ENCODE results near the gene LDLRAD4.

Gene LDLRAD4

GRCh38 chr18:13392899-13393298, 174.3 kb downstream of the LDLRAD4 start:
- no peak for DNase-seq

DNA sequence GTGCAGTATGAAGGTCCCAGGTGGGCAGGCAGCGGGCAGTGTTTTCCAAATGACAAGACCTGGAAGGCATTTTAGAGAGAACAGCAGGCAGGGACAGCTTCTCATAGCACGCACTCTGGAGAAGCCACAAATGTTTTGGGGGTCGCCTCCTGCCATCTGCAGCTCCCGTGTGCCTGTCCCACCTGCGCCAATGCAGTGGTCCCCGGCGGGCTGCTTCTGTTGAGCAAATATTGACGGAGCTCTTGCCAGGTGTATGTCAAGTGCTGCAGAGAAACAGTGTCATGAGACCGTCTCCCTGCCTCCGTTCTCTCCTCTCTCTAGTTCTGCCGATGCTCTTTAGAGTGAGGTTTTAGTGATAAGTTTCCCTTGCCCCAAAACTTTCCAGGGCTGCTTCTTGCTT, 174.8 kb downstream of the LDLRAD4 start:
- DNase-seq: no peak

DNA sequence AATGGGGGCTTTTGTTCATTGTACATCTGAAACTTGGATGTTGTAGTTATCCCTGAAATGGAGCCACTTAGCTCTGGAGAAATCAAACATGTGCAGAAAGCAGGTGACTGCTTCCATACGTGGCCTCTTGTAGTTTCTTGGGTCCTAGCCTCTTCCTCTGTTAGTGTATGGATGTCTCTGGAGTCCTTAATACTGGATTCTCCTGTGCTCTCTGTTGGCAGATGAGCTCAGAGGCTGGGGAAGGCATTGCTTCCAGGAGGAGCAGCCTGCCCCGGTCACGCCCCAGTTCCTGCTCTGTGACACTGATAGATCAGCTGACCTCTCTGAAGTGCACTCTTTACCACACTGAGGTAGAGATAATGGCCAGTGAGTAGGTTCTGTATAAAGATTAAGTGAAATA, 176.2 kb downstream of the LDLRAD4 start:
- DNase-seq: no peak

- no peak for DNase-seq
These were observed 177.0 kb downstream of the LDLRAD4 start for GRCh38 chr18:13395577-13395976.

- DNase-seq: no peak
These were observed 179.1 kb downstream of the LDLRAD4 start for GRCh38 chr18:13397504-13398163.

DNA sequence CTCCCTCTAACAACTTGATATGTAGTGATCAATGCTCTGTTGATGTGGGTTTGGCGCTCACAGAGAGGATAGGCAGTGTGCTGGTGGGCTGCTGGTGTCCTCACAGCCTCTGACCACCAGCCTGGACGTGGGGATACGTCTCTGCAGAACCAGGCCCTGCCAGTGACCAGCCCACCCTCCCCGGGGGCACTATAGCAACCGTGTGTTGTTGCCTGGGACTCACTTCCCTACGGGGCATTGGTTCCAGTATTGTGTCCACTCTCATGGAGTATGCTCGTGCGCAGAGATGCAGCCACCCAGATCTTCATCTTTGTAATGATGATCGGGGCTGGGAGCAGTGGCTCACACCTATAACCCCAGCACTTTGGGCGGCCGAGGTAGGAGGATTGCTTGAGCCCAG, 180.1 kb downstream of the LDLRAD4 start:
- DNase-seq: no peak

GRCh38 chr18:13399511-13399910, 181.0 kb downstream of the LDLRAD4 start:
- DNase-seq: no peak

GRCh38 chr18:13400636-13401315, 182.2 kb downstream of the LDLRAD4 start:
- no peak for DNase-seq

GRCh38 chr18:13401404-13401803, 182.8 kb downstream of the LDLRAD4 start:
- DNase-seq: no peak

- no peak for DNase-seq
These were observed 183.3 kb downstream of the LDLRAD4 start for GRCh38 chr18:13401826-13402225.

- no peak for DNase-seq
These were observed 185.4 kb downstream of the LDLRAD4 start for GRCh38 chr18:13403786-13404549.

- DNase-seq: no peak
These were observed 186.9 kb downstream of the LDLRAD4 start for GRCh38 chr18:13405305-13406038.

DNA sequence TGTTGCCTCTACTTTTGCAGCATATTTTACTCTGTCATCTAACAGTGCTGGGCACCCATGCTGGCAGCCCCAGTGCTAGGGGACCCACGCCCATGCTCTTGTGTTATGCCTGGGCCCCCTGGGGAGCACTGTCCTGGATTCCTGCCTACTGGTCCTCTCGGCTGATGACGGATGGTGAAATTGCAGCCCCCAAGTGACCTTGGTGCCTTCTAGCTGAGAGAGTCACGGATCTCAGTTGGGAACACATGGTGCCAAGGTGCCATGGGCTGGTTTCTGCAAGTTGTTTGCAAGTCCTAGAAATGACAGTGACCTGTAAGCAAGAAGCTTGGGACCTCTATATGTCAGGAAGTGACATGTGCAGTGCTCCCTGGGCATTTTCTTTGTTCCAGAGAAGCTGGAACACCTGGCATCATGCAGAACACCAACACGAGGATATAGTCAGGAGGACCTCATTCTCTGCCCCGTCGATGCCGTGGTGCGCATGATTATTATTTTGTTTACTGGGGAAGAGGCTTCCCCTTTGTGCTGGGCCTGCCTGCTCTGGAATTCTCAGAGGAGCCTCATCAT, 187.6 kb downstream of the LDLRAD4 start:
- DNase-seq: no peak

DNA sequence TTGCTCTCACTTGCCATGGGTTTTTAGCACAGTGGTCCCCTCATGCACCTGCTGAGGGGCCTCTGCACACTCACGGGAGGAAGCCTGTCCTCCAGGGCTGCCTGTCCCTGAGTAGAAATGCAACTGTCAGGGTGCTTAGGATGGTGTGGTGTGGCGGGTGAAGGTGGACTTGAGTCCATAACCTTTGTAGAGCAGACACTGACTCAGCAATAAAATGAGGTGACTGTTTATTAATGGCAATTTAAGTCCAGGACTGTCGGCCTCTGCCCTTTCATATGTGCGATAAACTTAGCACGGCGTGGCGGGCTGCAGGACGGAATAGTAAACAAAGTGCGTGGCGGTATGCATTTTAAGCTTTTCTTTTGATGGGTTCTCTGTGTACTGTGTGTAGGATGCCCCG, 188.2 kb downstream of the LDLRAD4 start:
- no peak for DNase-seq

- no peak for DNase-seq
These were observed 188.9 kb downstream of the LDLRAD4 start for GRCh38 chr18:13407484-13407883.

DNA sequence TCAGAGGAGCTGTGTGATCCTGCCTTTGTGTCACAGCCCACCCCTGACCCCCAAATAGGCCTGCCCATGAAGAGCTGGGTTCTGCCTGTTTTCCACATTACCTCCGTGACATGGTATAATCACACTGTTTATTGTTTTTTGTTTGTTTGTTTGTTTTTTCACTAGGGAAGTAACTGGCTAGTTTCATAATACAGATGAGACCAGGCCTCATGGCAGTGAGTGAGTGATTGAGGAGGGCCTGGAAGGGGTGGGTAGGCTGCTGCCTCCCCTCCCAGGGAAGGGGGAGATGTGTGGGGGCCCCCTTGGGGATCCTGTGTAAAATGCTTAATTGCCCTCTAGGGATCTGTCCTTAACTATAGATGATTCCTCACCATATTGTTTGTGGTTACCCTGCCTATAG, 190.5 kb downstream of the LDLRAD4 start:
- no peak for DNase-seq

- DNase-seq: no peak
These were observed 191.4 kb downstream of the LDLRAD4 start for GRCh38 chr18:13409997-13410396.

- no peak for DNase-seq
These were observed 191.9 kb downstream of the LDLRAD4 start for GRCh38 chr18:13410471-13410870.

GRCh38 chr18:13412017-13412416, 193.5 kb downstream of the LDLRAD4 start:
- no peak for DNase-seq

GRCh38 chr18:13412901-13413300, 194.3 kb downstream of the LDLRAD4 start:
- DNase-seq: no peak

- DNase-seq: no peak
These were observed 195.5 kb downstream of the LDLRAD4 start for GRCh38 chr18:13414102-13414501.

- no peak for DNase-seq
These were observed 196.0 kb downstream of the LDLRAD4 start for GRCh38 chr18:13414521-13414920.

- no peak for DNase-seq
These were observed 197.2 kb downstream of the LDLRAD4 start for GRCh38 chr18:13415736-13416135.

Measured in bone marrow (tissue), 2 donors.